Measurements from ENCODE around the gene CYSLTR2. TPM values are rescaled to one million over a fixed set of nuclear protein-coding genes. Genes with fewer than 3 reads are reported as not detected.

CYSLTR2 gene
- total and polyA plus RNA-seq, 9 of the 15 experiments (the other 6 are each of a cell fraction or from before 2014, with no cell fraction given): not detected

DNA sequence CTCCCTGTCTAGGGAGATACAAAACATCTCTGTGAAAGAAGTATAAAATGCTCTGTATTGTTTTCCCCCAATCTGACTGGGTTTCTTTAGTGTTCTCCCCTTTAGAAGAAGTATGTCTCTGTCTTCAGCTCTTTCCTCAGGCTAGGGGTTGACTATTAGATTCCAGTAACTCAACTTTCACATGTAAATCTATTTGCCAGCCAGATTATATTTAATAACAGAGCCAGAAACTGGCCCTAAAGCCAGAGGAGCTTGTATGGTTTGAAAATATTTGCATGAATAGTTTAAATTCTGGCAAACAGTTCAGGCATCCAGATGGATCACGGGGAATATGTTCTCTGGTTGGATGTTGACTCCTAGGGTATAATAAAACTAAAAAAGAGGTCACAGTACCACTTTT is 22.3 kb upstream of the CYSLTR2 start:
- Histone ChIP-seq H3K4me3 (no peak overlapping the region), H3K4me1 (replicated peaks in 1 of 2; ENCODE audit: control insufficient read depth in 2 of 2, insufficient read depth in 2 of 2, low read length in 2 of 2) (peaks cover 0 to 8% of the 10 kb centered on the region in 2 experiments; a peak in 2 of 5 replicates), H4K20me1 (replicated peaks; ENCODE audit: control insufficient read depth, insufficient read depth, low read length) (no peaks in the 10 kb centered on the region), H3K79me2 (ENCODE audit: control insufficient read depth, insufficient read depth, low read length) (no peaks in the 10 kb centered on the region), H2AFZ (ENCODE audit: low read depth, low read length) (no peak overlapping the region), H3K27ac (ENCODE audit: extremely low read depth, low read depth, low read length) (no peak overlapping the region), H3K9me1 (ENCODE audit: control insufficient read depth, insufficient read depth, low read length) (no peaks in the 10 kb centered on the region), H3K4me2 (ENCODE audit: insufficient read depth, low read length) (no peak overlapping the region), H3K9ac (ENCODE audit: insufficient read depth in 1 of 2, low read depth in 2 of 2, low read length in 2 of 2) (no peak overlapping the region), H3K36me3 (ENCODE audit: control insufficient read depth, insufficient read depth, low read length) (no peaks in the 10 kb centered on the region), H3K9me3 (replicated peaks; ENCODE audit: control insufficient read depth, insufficient read depth, low read depth, low read length) (no peaks in the 10 kb centered on the region), H3K27me3 (ENCODE audit: control insufficient read depth in 2 of 2, insufficient read depth in 2 of 2, low read length in 2 of 2) (no peaks in the 10 kb centered on the region)
- intact Hi-C loops (cut with micrococcal nuclease) (no loop called here), in situ Hi-C loops (cut with MboI) (no loop called here)
- WGBS (ENCODE audit: insufficient coverage, low coverage, missing lambda C conversion rate): 33% methylated on average over 1 of the region's 1 CpG
- ChIA-PET POLR2A (no interaction called here), CTCF (ENCODE audit: low intra/inter-chr PET ratio) (no interaction called here)
- ATAC-seq (no peak), DNase-seq (ENCODE audit: extremely low read depth in 1 of 4, low spot score in 3 of 4) (no peak), FAIRE-seq (no peak)
- BruUV-seq (replicated peaks): no TSS peak
- TF ChIP-seq, protein P1, sequence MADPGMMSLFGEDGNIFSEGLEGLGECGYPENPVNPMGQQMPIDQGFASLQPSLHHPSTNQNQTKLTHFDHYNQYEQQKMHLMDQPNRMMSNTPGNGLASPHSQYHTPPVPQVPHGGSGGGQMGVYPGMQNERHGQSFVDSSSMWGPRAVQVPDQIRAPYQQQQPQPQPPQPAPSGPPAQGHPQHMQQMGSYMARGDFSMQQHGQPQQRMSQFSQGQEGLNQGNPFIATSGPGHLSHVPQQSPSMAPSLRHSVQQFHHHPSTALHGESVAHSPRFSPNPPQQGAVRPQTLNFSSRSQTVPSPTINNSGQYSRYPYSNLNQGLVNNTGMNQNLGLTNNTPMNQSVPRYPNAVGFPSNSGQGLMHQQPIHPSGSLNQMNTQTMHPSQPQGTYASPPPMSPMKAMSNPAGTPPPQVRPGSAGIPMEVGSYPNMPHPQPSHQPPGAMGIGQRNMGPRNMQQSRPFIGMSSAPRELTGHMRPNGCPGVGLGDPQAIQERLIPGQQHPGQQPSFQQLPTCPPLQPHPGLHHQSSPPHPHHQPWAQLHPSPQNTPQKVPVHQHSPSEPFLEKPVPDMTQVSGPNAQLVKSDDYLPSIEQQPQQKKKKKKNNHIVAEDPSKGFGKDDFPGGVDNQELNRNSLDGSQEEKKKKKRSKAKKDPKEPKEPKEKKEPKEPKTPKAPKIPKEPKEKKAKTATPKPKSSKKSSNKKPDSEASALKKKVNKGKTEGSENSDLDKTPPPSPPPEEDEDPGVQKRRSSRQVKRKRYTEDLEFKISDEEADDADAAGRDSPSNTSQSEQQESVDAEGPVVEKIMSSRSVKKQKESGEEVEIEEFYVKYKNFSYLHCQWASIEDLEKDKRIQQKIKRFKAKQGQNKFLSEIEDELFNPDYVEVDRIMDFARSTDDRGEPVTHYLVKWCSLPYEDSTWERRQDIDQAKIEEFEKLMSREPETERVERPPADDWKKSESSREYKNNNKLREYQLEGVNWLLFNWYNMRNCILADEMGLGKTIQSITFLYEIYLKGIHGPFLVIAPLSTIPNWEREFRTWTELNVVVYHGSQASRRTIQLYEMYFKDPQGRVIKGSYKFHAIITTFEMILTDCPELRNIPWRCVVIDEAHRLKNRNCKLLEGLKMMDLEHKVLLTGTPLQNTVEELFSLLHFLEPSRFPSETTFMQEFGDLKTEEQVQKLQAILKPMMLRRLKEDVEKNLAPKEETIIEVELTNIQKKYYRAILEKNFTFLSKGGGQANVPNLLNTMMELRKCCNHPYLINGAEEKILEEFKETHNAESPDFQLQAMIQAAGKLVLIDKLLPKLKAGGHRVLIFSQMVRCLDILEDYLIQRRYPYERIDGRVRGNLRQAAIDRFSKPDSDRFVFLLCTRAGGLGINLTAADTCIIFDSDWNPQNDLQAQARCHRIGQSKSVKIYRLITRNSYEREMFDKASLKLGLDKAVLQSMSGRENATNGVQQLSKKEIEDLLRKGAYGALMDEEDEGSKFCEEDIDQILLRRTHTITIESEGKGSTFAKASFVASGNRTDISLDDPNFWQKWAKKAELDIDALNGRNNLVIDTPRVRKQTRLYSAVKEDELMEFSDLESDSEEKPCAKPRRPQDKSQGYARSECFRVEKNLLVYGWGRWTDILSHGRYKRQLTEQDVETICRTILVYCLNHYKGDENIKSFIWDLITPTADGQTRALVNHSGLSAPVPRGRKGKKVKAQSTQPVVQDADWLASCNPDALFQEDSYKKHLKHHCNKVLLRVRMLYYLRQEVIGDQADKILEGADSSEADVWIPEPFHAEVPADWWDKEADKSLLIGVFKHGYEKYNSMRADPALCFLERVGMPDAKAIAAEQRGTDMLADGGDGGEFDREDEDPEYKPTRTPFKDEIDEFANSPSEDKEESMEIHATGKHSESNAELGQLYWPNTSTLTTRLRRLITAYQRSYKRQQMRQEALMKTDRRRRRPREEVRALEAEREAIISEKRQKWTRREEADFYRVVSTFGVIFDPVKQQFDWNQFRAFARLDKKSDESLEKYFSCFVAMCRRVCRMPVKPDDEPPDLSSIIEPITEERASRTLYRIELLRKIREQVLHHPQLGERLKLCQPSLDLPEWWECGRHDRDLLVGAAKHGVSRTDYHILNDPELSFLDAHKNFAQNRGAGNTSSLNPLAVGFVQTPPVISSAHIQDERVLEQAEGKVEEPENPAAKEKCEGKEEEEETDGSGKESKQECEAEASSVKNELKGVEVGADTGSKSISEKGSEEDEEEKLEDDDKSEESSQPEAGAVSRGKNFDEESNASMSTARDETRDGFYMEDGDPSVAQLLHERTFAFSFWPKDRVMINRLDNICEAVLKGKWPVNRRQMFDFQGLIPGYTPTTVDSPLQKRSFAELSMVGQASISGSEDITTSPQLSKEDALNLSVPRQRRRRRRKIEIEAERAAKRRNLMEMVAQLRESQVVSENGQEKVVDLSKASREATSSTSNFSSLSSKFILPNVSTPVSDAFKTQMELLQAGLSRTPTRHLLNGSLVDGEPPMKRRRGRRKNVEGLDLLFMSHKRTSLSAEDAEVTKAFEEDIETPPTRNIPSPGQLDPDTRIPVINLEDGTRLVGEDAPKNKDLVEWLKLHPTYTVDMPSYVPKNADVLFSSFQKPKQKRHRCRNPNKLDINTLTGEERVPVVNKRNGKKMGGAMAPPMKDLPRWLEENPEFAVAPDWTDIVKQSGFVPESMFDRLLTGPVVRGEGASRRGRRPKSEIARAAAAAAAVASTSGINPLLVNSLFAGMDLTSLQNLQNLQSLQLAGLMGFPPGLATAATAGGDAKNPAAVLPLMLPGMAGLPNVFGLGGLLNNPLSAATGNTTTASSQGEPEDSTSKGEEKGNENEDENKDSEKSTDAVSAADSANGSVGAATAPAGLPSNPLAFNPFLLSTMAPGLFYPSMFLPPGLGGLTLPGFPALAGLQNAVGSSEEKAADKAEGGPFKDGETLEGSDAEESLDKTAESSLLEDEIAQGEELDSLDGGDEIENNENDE (IDR thresholded peaks at IDR 0.05; ENCODE audit: low read depth, low read length): no peak
- TF ChIP-seq, protein P2, sequence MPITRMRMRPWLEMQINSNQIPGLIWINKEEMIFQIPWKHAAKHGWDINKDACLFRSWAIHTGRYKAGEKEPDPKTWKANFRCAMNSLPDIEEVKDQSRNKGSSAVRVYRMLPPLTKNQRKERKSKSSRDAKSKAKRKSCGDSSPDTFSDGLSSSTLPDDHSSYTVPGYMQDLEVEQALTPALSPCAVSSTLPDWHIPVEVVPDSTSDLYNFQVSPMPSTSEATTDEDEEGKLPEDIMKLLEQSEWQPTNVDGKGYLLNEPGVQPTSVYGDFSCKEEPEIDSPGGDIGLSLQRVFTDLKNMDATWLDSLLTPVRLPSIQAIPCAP (CRISPR knock-in tag; IDR thresholded peaks at IDR 0.05; ENCODE audit: borderline replicate concordance): no peak
- TF ChIP-seq ZSCAN32 (CRISPR knock-in tag; IDR thresholded peaks at IDR 0.05) (no peak), SMARCC2 (IDR thresholded peaks at IDR 0.05; ENCODE audit: low read depth) (no peak), ZNF583 (CRISPR knock-in tag; IDR thresholded peaks at IDR 0.05) (no peak), ZNF263 (CRISPR knock-in tag; IDR thresholded peaks at IDR 0.05; ENCODE audit: borderline replicate concordance) (no peak), ZNF124 (CRISPR knock-in tag; IDR thresholded peaks at IDR 0.05) (no peak), RFX7 (CRISPR knock-in tag; IDR thresholded peaks at IDR 0.05) (no peak)
- TF ChIP-seq, protein P3, sequence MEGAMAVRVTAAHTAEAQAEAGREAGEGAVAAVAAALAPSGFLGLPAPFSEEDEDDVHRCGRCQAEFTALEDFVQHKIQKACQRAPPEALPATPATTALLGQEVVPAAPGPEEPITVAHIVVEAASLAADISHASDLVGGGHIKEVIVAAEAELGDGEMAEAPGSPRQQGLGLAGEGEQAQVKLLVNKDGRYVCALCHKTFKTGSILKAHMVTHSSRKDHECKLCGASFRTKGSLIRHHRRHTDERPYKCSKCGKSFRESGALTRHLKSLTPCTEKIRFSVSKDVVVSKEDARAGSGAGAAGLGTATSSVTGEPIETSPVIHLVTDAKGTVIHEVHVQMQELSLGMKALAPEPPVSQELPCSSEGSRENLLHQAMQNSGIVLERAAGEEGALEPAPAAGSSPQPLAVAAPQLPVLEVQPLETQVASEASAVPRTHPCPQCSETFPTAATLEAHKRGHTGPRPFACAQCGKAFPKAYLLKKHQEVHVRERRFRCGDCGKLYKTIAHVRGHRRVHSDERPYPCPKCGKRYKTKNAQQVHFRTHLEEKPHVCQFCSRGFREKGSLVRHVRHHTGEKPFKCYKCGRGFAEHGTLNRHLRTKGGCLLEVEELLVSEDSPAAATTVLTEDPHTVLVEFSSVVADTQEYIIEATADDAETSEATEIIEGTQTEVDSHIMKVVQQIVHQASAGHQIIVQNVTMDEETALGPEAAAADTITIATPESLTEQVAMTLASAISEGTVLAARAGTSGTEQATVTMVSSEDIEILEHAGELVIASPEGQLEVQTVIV (CRISPR knock-in tag; IDR thresholded peaks at IDR 0.05; ENCODE audit: borderline replicate concordance): no peak

Data from K562 (cell line).